Stimulated activated naive CD4-positive, alpha-beta T cell (primary cell): ENCODE results near the gene GAGE2A.
A peak's percentile ranks its signal among the peaks of the same experiment; 100 is the strongest.
"Not testable (repeated sequence)": the region's sequence is repeated elsewhere in the genome, so short reads cannot be mapped to it uniquely, and the experiment has no call there.

Source experiments
- DNase-seq, 6 experiments: peaks; one replicate each; lab custom pipeline; 2025; lab: John Stamatoyannopoulos, UW

The GAGE2A gene

GRCh38 chrX:49589196-49589595 is at the start of gene GAGE2A:
Gene GAGE2A (plus strand): TSS chrX:49589496. CDS start chrX:49590651, 1,155 bp downstream.
- not testable (repeated sequence) for DNase-seq

GRCh38 chrX:49541433-49541832 is 47.9 kb upstream of the GAGE2A start, which contains the start of gene GAGE12D:
Gene GAGE12D (plus strand): TSS chrX:49541733. CDS start chrX:49542888, 1,155 bp downstream.
- DNase-seq: not testable (repeated sequence)

- DNase-seq: not testable (repeated sequence)
These were observed 38.3 kb upstream of the GAGE2A start, which contains the start of gene GAGE12E for GRCh38 chrX:49550989-49551388. Gene GAGE12E (plus strand): TSS chrX:49551289. CDS start chrX:49552444, 1,155 bp downstream.

GRCh38 chrX:49560542-49560941 is 28.8 kb upstream of the GAGE2A start, which contains the start of gene GAGE12F:
Gene GAGE12F (plus strand): TSS chrX:49560842. CDS start chrX:49561997, 1,155 bp downstream.
- DNase-seq: not testable (repeated sequence)

- not testable (repeated sequence) for DNase-seq
These were observed 20.6 kb upstream of the GAGE2A start for GRCh38 chrX:49568728-49569127.

- DNase-seq: not testable (repeated sequence)
These were observed 20.1 kb upstream of the GAGE2A start for GRCh38 chrX:49569152-49569551.

GRCh38 chrX:49570100-49570499 is 19.2 kb upstream of the GAGE2A start, which contains the start of gene GAGE12G:
Gene GAGE12G (plus strand): TSS chrX:49570400. CDS start chrX:49571555, 1,155 bp downstream.
- not testable (repeated sequence) for DNase-seq

GRCh38 chrX:49579649-49580048 is 9.6 kb upstream of the GAGE2A start, which contains the start of gene GAGE12H:
Gene GAGE12H (plus strand): TSS chrX:49579949. CDS start chrX:49581104, 1,155 bp downstream.
- not testable (repeated sequence) for DNase-seq

- not testable (repeated sequence) for DNase-seq
These were observed 628 bp downstream of the GAGE2A start for GRCh38 chrX:49589769-49590478.

GRCh38 chrX:49590488-49590887 is 1.2 kb downstream of the GAGE2A start:
- not testable (repeated sequence) for DNase-seq

- not testable (repeated sequence) for DNase-seq
These were observed 9.4 kb downstream of the GAGE2A start, which contains the start of gene GAGE1 for GRCh38 chrX:49598720-49599119. Gene GAGE1 (plus strand): TSS chrX:49599020. CDS start chrX:49600175, 1,155 bp downstream.

GRCh38 chrX:49610718-49611310 is 21.5 kb downstream of the GAGE2A start:
- DNase-seq: no peak

- DNase-seq: no peak
These were observed 29.3 kb downstream of the GAGE2A start for GRCh38 chrX:49618574-49618973.

GRCh38 chrX:49627086-49627777 is 37.9 kb downstream of the GAGE2A start:
- peak in 4 of 6 experiments; percentile 9 to 46 (median 17) for DNase-seq

- no peak for DNase-seq
These were observed 55.8 kb downstream of the GAGE2A start for GRCh38 chrX:49644991-49645637.
